HPDE6-E6E7 (cell line): Measurements from ENCODE around the gene RAI14.
"Not testable (repeated sequence)": the region's sequence is repeated elsewhere in the genome, so short reads cannot be mapped to it uniquely, and the experiment has no call there.

Experiments
- DNase-seq: peaks from one replicate; pipeline ENCODE4 v3.0.0; 2011; ENCODE audit warnings: missing footprints; ENCODE audit errors: extremely low spot score

The RAI14 gene

GRCh38 chr5:34698754-34699153 lies 42.6 kb downstream of the RAI14 start:
- DNase-seq = no peak

- DNase-seq = no peak
Measured at GRCh38 chr5:34699155-34700077, 43.3 kb downstream of the RAI14 start.

- DNase-seq = no peak
Measured at GRCh38 chr5:34700078-34700452, 43.9 kb downstream of the RAI14 start.

GRCh38 chr5:34701442-34701841 lies 45.3 kb downstream of the RAI14 start:
- DNase-seq = not testable (repeated sequence)

- DNase-seq = no peak
Measured at GRCh38 chr5:34703767-34704713, 47.9 kb downstream of the RAI14 start.

GRCh38 chr5:34706084-34706483 lies 50.0 kb downstream of the RAI14 start:
- DNase-seq = no peak

GRCh38 chr5:34707451-34708107 lies 51.5 kb downstream of the RAI14 start:
- no peak for DNase-seq

GRCh38 chr5:34708777-34709176 lies 52.6 kb downstream of the RAI14 start:
- DNase-seq = no peak

- no peak for DNase-seq
Measured at GRCh38 chr5:34709861-34710673, 53.9 kb downstream of the RAI14 start.

- no peak for DNase-seq
Measured at GRCh38 chr5:34712565-34712964, 56.4 kb downstream of the RAI14 start.

- DNase-seq = no peak
Measured at GRCh38 chr5:34715711-34716110, 59.6 kb downstream of the RAI14 start.

- DNase-seq = no peak
Measured at GRCh38 chr5:34716986-34717385, 60.9 kb downstream of the RAI14 start.

- DNase-seq = no peak
Measured at GRCh38 chr5:34717426-34718327, 61.5 kb downstream of the RAI14 start.

- DNase-seq = no peak
Measured at GRCh38 chr5:34718516-34718915, 62.4 kb downstream of the RAI14 start.

GRCh38 chr5:34719029-34719428 lies 62.9 kb downstream of the RAI14 start:
- no peak for DNase-seq

GRCh38 chr5:34721327-34721726 lies 65.2 kb downstream of the RAI14 start:
- DNase-seq = no peak

GRCh38 chr5:34722183-34722582 lies 66.1 kb downstream of the RAI14 start:
- no peak for DNase-seq

- DNase-seq = no peak
Measured at GRCh38 chr5:34724741-34725140, 68.6 kb downstream of the RAI14 start.

GRCh38 chr5:34727166-34727749 lies 71.1 kb downstream of the RAI14 start:
- DNase-seq = not testable (repeated sequence)

GRCh38 chr5:34728236-34728635 lies 72.1 kb downstream of the RAI14 start:
- DNase-seq = no peak
